Heart left ventricle (tissue), 16 donors: ENCODE data around the gene PIK3R6. TPM values are rescaled to one million over a fixed set of nuclear protein-coding genes. Genes with fewer than 3 reads are reported as not detected.

Source experiments
- ATAC-seq, 4 donors: fragments of 200-7000 bp; cut with Tn5 transposase; one replicate each; pipeline ENCODE4 v1.9.1; 2020 to 2022; ENCODE audit warnings: moderate library complexity in 4 of 4, mild to moderate bottlenecking in 3 of 4, moderate number of reproducible peaks in 1 of 4
- DNase-seq, 5 donors: peaks; one replicate each; pipeline ENCODE4 v3.0.0-alpha.2; 2020
- H3K27ac ChIP-seq, 12 donors: fragments of 200-600 bp; sonication (generic) in 4 of 12; one replicate each; pipeline versions ENCODE4 v1.5.0 to v1.8.0; 2016 to 2022; ENCODE audit warnings: mild to moderate bottlenecking in 2 of 12
- H3K27me3 ChIP-seq, 9 donors: fragments of 200-600 bp; sonication (generic) in 2 of 9; one replicate each; pipeline versions ENCODE4 v1.5.1 to v1.8.0; 2016 to 2022; ENCODE audit warnings: mild to moderate bottlenecking in 3 of 9
- H3K36me3 ChIP-seq, 9 donors: fragments of 200-600 bp; sonication (generic) in 2 of 9; one replicate each; pipeline versions ENCODE4 v1.5.0 to v1.8.0; 2018 to 2022; ENCODE audit warnings: mild to moderate bottlenecking in 2 of 9
- H3K4me1 ChIP-seq, 12 donors: fragments of 200-600 bp; sonication (generic) in 4 of 12; one replicate each; pipeline versions ENCODE4 v1.5.0 to v1.8.0; 2016 to 2022; ENCODE audit warnings: mild to moderate bottlenecking in 3 of 12
- H3K4me3 ChIP-seq, 12 donors: fragments of 200-600 bp; sonication (generic) in 4 of 12; one replicate each; pipeline versions ENCODE4 v1.5.0 to v1.8.0; 2017 to 2022; ENCODE audit warnings: mild to moderate bottlenecking in 9 of 12, moderate library complexity in 4 of 12
- H3K9me3 ChIP-seq, 12 donors: fragments of 200-600 bp; sonication (generic) in 4 of 12; one replicate each; pipeline versions ENCODE4 v1.5.0 to v1.8.0; 2016 to 2022; ENCODE audit warnings: mild to moderate bottlenecking in 1 of 12
- POLR2A ChIP-seq, 2 donors: fragments of 450-650 bp; IDR thresholded peaks; one replicate each; pipeline ENCODE4 v1.6.1; 2017; ENCODE audit warnings: antibody characterized with exemption in 2 of 2, mild to moderate bottlenecking in 2 of 2, moderate library complexity in 2 of 2
- WGBS, 4 donors: extraction: QIAGEN DNeasy Blood & Tissue Kit in 2 of 4; methylation state at CpG; one replicate each; pipeline versions ENCODE4 v1.1.5 to v1.1.7; 2013 to 2018; 5-methylcytosine and 5-hydroxymethylcytosine counted together
- intact Hi-C, 10 donors: fragments of 100-400 bp; cut with DNase I; formaldehyde crosslinking; loops; one replicate each; pipeline versions ENCODE4 v1.11.1 to v1.14.2; 2022
- polyA plus RNA-seq, 2 donors: library from polyadenylated mRNA; stranded (reverse); fragments of 200-250 nt; gene quantifications; one replicate each; pipeline ENCODE4 v1.2.3, GENCODE V29; 2013
- total RNA-seq, 9 donors: library from RNA; depleted of rRNA in 2 of 9; stranded (reverse); fragments of >200 nt in 2 of 9; fragmentation: NEBNext Ultra II Directional in 3 of 9; extraction: Animal tissue kit (Norgen Biotek cat#: 25700) in 3 of 9; gene quantifications; one replicate each; pipeline versions ENCODE4 v1.1.0 to v1.2.4, GENCODE V29; 2016 to 2023
- TF ChIP-seq, protein P1 (sequence below), 12 donors: fragments of 200-600 bp; sonication (generic) in 4 of 12; IDR thresholded peaks; one replicate each; pipeline versions ENCODE4 v1.5.0 to v1.8.0; 2018 to 2022; ENCODE audit warnings: antibody characterized with exemption in 12 of 12, mild to moderate bottlenecking in 5 of 12
- donor health status: ischemic (EF 13 %, LVEDD 7.1; RV severe dilation, severe dysfunction).
- donor health status: healthy with polysubstance abuse.
- donor health status: DM: no; HTN: yes; CAD: no.
- donor health status: DM: no; HTN: no; CAD: no.
- donor health status: ischemic (EF 25% LVEDD 6.9; RV normal size, moderate dysfunction).
- donor health status: ischemic (EF 25% LVEDD 5.7; RV mildly dilated, moderate dysfunction).
- donor health status: healthy.
- donor health status: DM: yes; HTN: yes; CAD: no.
- donor health status: ischemic (EF 35%, LVEDD 5.7; RV mildly dilated, moderate dysfunction).
- donor health status: nonischemic (EF 11% LVEDD 7.7; RV severe dilation, severe dysfunction).
- donor health status: DM: yes; HTN: yes; CAD: no.
- donor health status: PGD.
- donor health status: ischemic (EF 29% LVEDD 5.4; RV normal size, mild dysfunction).
- donor health status: nonischemic (EF 23%, LVEDD 6.1; RV moderate dilation, normal function).

The PIK3R6 gene
- total and polyA plus RNA-seq, 11 donors: 0.21 to 5.4 (median 1.0) TPM

DNA sequence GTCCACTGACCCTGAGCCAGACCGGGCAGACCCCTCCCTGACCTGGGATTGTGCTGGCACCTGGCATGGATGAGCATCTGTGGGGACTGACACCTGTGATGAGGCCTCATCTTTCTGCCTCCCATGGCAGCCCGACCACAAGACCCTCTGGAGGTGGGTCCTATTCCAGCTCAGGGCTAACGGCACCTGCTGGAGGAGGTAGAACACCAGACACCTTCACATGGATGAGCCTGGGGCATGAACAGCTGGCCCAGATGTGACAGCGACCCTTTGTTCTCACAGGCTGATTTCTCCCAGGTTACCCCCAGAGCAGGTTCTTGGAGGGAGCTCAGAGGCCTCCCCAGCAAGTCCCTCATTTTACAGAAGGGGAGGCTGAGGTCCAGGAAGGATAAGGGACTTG lies 46.4 kb upstream of the PIK3R6 start:
- peaks cover 0 to 36% (median 6%) of the 10 kb centered on the region in 9 donors for H3K27me3 ChIP-seq
- no peak overlapping the region for H3K4me3 ChIP-seq
- H3K36me3 ChIP-seq: peaks cover 0 to 14% (median 0%) of the 10 kb centered on the region in 9 donors
- ATAC-seq (no peak), DNase-seq (no peak)
- intact Hi-C loops: no loop called here
- WGBS, 4 donors: 63 to 82% (median 77%) methylated on average over 4 of the region's 4 CpGs
- no peak overlapping the region for H3K27ac ChIP-seq
- TF ChIP-seq POLR2A (IDR thresholded peaks at IDR 0.05): no peak
- TF ChIP-seq, protein P1, sequence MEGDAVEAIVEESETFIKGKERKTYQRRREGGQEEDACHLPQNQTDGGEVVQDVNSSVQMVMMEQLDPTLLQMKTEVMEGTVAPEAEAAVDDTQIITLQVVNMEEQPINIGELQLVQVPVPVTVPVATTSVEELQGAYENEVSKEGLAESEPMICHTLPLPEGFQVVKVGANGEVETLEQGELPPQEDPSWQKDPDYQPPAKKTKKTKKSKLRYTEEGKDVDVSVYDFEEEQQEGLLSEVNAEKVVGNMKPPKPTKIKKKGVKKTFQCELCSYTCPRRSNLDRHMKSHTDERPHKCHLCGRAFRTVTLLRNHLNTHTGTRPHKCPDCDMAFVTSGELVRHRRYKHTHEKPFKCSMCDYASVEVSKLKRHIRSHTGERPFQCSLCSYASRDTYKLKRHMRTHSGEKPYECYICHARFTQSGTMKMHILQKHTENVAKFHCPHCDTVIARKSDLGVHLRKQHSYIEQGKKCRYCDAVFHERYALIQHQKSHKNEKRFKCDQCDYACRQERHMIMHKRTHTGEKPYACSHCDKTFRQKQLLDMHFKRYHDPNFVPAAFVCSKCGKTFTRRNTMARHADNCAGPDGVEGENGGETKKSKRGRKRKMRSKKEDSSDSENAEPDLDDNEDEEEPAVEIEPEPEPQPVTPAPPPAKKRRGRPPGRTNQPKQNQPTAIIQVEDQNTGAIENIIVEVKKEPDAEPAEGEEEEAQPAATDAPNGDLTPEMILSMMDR (IDR thresholded peaks at IDR 0.05): no peak
- H3K9me3 ChIP-seq: peaks cover 0 to 22% (median 11%) of the 10 kb centered on the region in 12 donors
- H3K4me1 ChIP-seq: peaks cover 0 to 42% (median 0%) of the 10 kb centered on the region in 12 donors

DNA sequence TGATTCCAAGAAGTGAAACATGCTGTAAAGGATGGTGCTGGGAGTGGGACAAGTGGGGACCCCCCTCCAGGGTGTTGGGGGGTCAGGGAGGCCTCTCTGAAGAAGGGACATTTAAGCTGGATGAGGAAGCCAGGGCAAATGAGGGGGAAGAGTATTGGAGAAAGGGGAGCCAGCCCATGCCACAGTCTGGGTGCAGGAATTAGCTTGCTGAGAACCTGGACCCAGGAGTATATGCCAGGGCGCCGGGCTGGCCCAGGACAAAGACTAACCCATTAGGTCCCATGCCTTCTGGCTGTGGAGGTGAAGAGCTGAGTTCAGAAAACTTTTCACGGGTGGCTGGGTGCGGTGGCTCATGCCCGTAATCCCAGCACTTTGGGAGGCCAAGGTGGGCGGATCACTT lies 45.6 kb upstream of the PIK3R6 start:
- DNase-seq (no peak), ATAC-seq (no peak)
- no peak overlapping the region for H3K4me3 ChIP-seq
- peaks cover 0 to 36% (median 6%) of the 10 kb centered on the region in 9 donors for H3K27me3 ChIP-seq
- no peak overlapping the region for H3K27ac ChIP-seq
- TF ChIP-seq, protein P1 (IDR thresholded peaks at IDR 0.05): no peak
- no peak for TF ChIP-seq POLR2A (IDR thresholded peaks at IDR 0.05)
- peaks cover 0 to 14% (median 9%) of the 10 kb centered on the region in 12 donors for H3K9me3 ChIP-seq
- peaks cover 0 to 39% (median 0%) of the 10 kb centered on the region in 12 donors for H3K4me1 ChIP-seq
- peaks cover 0 to 20% (median 0%) of the 10 kb centered on the region in 9 donors for H3K36me3 ChIP-seq
- intact Hi-C loops: no loop called here
- WGBS, 4 donors: 90 to 98% (median 93%) methylated on average over 6 of the region's 6 CpGs

DNA sequence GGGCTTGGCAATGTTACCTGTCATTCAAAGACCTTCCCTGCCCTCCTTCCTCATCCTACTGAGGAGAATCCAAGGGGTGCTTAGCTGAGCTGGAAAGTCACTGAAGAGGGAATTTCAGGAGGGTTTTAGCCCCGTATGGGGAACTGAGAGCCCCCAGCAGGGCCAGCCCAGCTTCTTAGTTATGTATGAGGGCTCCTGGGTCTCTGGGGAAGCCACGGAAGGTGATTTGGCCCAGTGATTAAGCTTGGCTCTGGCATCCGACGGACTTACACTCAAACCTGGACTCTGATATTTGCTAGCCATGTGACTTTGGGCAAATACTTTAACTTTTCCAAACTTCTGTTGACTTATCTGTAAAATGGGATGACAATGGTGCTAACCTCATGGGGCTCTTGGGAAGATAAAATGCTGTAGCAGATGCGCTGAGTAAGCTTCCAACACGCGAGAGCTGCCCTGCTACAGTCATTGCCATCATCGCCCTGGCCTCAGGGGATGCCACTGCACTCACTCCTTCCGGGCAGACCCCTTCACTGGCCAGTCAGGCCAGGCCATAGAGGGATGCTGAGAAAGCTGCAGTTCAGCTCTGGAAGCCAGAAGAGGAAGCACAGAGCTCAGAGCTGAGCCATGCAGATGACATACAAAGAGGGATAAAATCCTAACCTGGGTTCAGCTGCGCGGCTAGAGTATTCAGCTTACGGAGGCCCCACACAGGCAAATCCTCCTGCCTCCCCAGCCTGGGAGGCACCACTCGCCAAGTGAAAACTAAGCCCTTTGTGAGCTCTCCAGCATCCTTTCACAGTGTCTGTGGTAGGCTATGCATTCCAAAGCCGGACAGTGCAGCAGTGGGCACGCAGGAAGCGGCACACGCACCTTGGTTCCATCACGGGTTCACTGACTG lies 44.9 kb upstream of the PIK3R6 start:
- Histone ChIP-seq H3K36me3 (peaks cover 0 to 24% (median 0%) of the 10 kb centered on the region in 9 donors), H3K4me1 (peaks cover 0 to 39% (median 0%) of the 10 kb centered on the region in 12 donors), H3K4me3 (no peak overlapping the region), H3K27ac (no peak overlapping the region), H3K9me3 (peaks cover 0 to 6% (median 1%) of the 10 kb centered on the region in 12 donors), H3K27me3 (peaks cover 0 to 36% (median 6%) of the 10 kb centered on the region in 9 donors)
- 75 to 84% (median 77%) methylated on average over 17 to 18 of the region's 18 CpGs for WGBS, 4 donors
- DNase-seq (no peak), ATAC-seq (no peak)
- intact Hi-C loops: no loop called here
- TF ChIP-seq POLR2A (IDR thresholded peaks at IDR 0.05): no peak
- TF ChIP-seq, protein P1 (IDR thresholded peaks at IDR 0.05): no peak

DNA sequence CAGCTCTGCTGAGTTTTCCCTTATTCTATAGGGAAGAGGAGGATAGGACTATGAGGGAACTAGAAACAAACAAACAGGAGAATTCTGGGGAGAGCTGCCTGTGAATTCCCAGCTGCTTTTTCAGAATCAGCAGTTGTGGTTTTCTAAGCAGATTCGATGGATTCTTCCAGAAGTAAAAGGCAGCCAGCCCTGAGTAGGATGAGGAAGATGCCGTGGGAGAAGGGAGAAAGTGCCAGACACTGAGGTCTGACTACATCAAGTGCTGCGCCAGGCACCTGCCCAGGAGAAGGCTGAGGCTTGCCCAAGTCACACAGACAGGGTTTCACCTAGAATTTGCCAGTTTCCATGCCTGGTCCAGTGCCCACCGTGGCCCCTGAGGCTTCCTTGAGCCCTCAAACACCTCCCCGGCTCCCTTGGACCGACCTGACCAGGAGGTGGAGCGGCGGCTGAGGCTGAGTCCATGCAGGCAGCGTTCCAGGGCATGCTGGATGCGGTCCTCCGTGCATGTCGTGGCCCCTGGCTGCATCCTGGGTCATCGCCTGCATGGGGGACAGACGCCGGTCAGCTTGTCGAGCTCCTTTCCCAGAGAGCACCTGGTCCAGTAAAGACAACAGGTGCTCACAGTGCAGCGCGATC lies 43.6 kb upstream of the PIK3R6 start:
- intact Hi-C loops: no loop called here
- H3K27me3 ChIP-seq: peaks cover 0 to 36% (median 6%) of the 10 kb centered on the region in 9 donors
- no peak for ATAC-seq
- no peak overlapping the region for H3K4me3 ChIP-seq
- H3K9me3 ChIP-seq: no peaks in the 10 kb centered on the region
- peaks cover 0 to 33% (median 0%) of the 10 kb centered on the region in 12 donors for H3K4me1 ChIP-seq
- DNase-seq: no peak
- TF ChIP-seq, protein P1 (IDR thresholded peaks at IDR 0.05): no peak
- no peak for TF ChIP-seq POLR2A (IDR thresholded peaks at IDR 0.05)
- H3K36me3 ChIP-seq: peaks cover 0 to 28% (median 0%) of the 10 kb centered on the region in 9 donors
- WGBS, 4 donors: 80 to 87% (median 84%) methylated on average over 9 to 18 of the region's 18 CpGs
- peak overlapping the region in 1 of 12 donors; percentile 24 for H3K27ac ChIP-seq
